Esophagus muscularis mucosa (tissue), 4 donors: ENCODE results near the gene CDHR5. TPM values are rescaled to one million over a fixed set of nuclear protein-coding genes. Genes with fewer than 3 reads are reported as not detected.

Source experiments
- DNase-seq: peaks from one replicate; pipeline ENCODE4 v3.0.0-alpha.2; 2017; ENCODE audit errors: extremely low spot score
- H3K27ac ChIP-seq, 4 donors: fragments of 200-600 bp; sonication (generic); replicated peaks in 1 of 4; 1 replicate in 3 of 4; 2 replicates in 1 of 4; pipeline ENCODE4 v1.5.1; 2016 to 2019; ENCODE audit warnings: mild to moderate bottlenecking in 1 of 4
- H3K27me3 ChIP-seq, 4 donors: fragments of 200-600 bp; sonication (generic); one replicate each; pipeline versions ENCODE4 v1.5.1 to v1.6.0; 2016 to 2019
- H3K36me3 ChIP-seq, 4 donors: fragments of 200-600 bp; sonication (generic); one replicate each; pipeline ENCODE4 v1.5.1; 2016 to 2019
- H3K4me1 ChIP-seq, 4 donors: fragments of 200-600 bp; sonication (generic); one replicate each; pipeline ENCODE4 v1.5.1; 2016 to 2019
- H3K4me3 ChIP-seq, 4 donors: fragments of 200-600 bp; sonication (generic); 1 replicate in 2 of 4; 2 replicates in 2 of 4; pipeline ENCODE4 v1.5.1; 2016 to 2019; ENCODE audit warnings: mild to moderate bottlenecking in 4 of 4, moderate library complexity in 1 of 4
- H3K9me3 ChIP-seq, 4 donors: fragments of 200-600 bp; sonication (generic); 1 replicate in 3 of 4; 2 replicates in 1 of 4; pipeline ENCODE4 v1.5.1; 2016 to 2019
- EP300 ChIP-seq: sonication (generic); formaldehyde crosslinking; IDR thresholded peaks from one replicate; pipeline ENCODE4 v1.6.1; 2017; ENCODE audit warnings: antibody characterized with exemption
- POLR2A ChIP-seq: fragments of 450-650 bp; IDR thresholded peaks from one replicate; pipeline ENCODE4 v1.6.1; 2017; ENCODE audit warnings: antibody characterized with exemption, moderate library complexity, mild to moderate bottlenecking, low read depth
- POLR2AphosphoS5 ChIP-seq, 2 donors: sonication (generic); formaldehyde crosslinking; IDR thresholded peaks; one replicate each; pipeline ENCODE4 v1.6.1; 2017; ENCODE audit warnings: antibody characterized with exemption in 2 of 2
- WGBS: methylation state at CpG from one replicate; pipeline ENCODE4 v1.1.5; 2018; 5-methylcytosine and 5-hydroxymethylcytosine counted together
- intact Hi-C: fragments of 100-400 bp; cut with DNase I; formaldehyde crosslinking; loops from one replicate; pipeline ENCODE4 v1.15.1; 2023
- total RNA-seq, 4 donors: library from RNA; depleted of rRNA; stranded (reverse); fragments of >200 nt; gene quantifications; one replicate each; pipeline versions ENCODE4 v1.1.0 to v1.2.1, GENCODE V29; 2016
- TF ChIP-seq, protein P1 (sequence below), 3 experiments: fragments of 200-600 bp in 2 of 3; fragments of 450-650 bp in 1 of 3; sonication (generic) in 2 of 3; IDR thresholded peaks; one replicate each; pipeline ENCODE4 v1.5.1; 2017 to 2019; ENCODE audit warnings: antibody characterized with exemption in 3 of 3, mild to moderate bottlenecking in 2 of 3, moderate library complexity in 1 of 3

CDHR5 gene
- total RNA-seq, 4 donors from 2014 or later = 1.3 TPM; not detected in 3

- intact Hi-C loops = no loop called here
- 44% methylated on average over 12 of the region's 68 CpGs for WGBS
- Histone ChIP-seq H3K4me1 (peaks cover 23 to 47% (median 39%) of the 10 kb centered on the region in 4 donors), H3K4me3 (peak overlapping the region; percentile 69 to 77 (median 70)), H3K9me3 (no peaks in the 10 kb centered on the region), H3K27me3 (no peaks in the 10 kb centered on the region), H3K36me3 (peaks cover 32 to 70% (median 57%) of the 10 kb centered on the region in 4 donors), H3K27ac (peak overlapping the region; percentile 87 to 96 (median 90))
- DNase-seq = no peak
- no peak for TF ChIP-seq EP300
- no peak for TF ChIP-seq POLR2A
- TF ChIP-seq, protein P1, sequence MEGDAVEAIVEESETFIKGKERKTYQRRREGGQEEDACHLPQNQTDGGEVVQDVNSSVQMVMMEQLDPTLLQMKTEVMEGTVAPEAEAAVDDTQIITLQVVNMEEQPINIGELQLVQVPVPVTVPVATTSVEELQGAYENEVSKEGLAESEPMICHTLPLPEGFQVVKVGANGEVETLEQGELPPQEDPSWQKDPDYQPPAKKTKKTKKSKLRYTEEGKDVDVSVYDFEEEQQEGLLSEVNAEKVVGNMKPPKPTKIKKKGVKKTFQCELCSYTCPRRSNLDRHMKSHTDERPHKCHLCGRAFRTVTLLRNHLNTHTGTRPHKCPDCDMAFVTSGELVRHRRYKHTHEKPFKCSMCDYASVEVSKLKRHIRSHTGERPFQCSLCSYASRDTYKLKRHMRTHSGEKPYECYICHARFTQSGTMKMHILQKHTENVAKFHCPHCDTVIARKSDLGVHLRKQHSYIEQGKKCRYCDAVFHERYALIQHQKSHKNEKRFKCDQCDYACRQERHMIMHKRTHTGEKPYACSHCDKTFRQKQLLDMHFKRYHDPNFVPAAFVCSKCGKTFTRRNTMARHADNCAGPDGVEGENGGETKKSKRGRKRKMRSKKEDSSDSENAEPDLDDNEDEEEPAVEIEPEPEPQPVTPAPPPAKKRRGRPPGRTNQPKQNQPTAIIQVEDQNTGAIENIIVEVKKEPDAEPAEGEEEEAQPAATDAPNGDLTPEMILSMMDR (IDR thresholded peaks at IDR 0.05) = no peak
- no peak for TF ChIP-seq POLR2AphosphoS5 (IDR thresholded peaks at IDR 0.05)
These were observed 9.9 kb downstream of the CDHR5 start for GRCh38 chr11:614623-615503.

GRCh38 chr11:614021-614622, 10.6 kb downstream of the CDHR5 start:
- Histone ChIP-seq H3K27ac (peak overlapping the region; percentile 87 to 96 (median 90)), H3K36me3 (peaks cover 40 to 72% (median 61%) of the 10 kb centered on the region in 4 donors), H3K4me3 (peak overlapping the region in 3 of 4 donors; percentile 69 to 77 (median 71)), H3K9me3 (no peaks in the 10 kb centered on the region), H3K4me1 (peaks cover 23 to 47% (median 39%) of the 10 kb centered on the region in 4 donors), H3K27me3 (no peaks in the 10 kb centered on the region)
- DNase-seq = no peak
- TF ChIP-seq EP300 (no peak), POLR2AphosphoS5 (IDR thresholded peaks at IDR 0.05) (no peak), POLR2A (no peak)
- TF ChIP-seq, protein P1 (IDR thresholded peaks at IDR 0.05) = no peak
- intact Hi-C loops = no loop called here
- 71% methylated on average over 7 of the region's 14 CpGs for WGBS

- intact Hi-C loops = no loop called here
- Histone ChIP-seq H3K27ac (peak overlapping the region; percentile 87 to 96 (median 90)), H3K27me3 (no peaks in the 10 kb centered on the region), H3K9me3 (no peaks in the 10 kb centered on the region), H3K4me3 (peak overlapping the region in 1 of 4 donors; percentile 69), H3K36me3 (peaks cover 46 to 74% (median 66%) of the 10 kb centered on the region in 4 donors), H3K4me1 (peaks cover 23 to 47% (median 40%) of the 10 kb centered on the region in 4 donors)
- 64% methylated on average over 22 of the region's 36 CpGs for WGBS
- TF ChIP-seq, protein P1 (IDR thresholded peaks at IDR 0.05) = no peak
- no peak for TF ChIP-seq POLR2A
- no peak for TF ChIP-seq POLR2AphosphoS5 (IDR thresholded peaks at IDR 0.05)
- TF ChIP-seq EP300 = no peak
- DNase-seq = no peak
These were observed 11.3 kb downstream of the CDHR5 start for GRCh38 chr11:613369-613968.

- Histone ChIP-seq H3K36me3 (peaks cover 51 to 74% (median 67%) of the 10 kb centered on the region in 4 donors), H3K27ac (peak overlapping the region; percentile 87 to 96 (median 90)), H3K4me3 (no peak overlapping the region), H3K9me3 (no peaks in the 10 kb centered on the region), H3K4me1 (peaks cover 23 to 48% (median 42%) of the 10 kb centered on the region in 4 donors), H3K27me3 (no peaks in the 10 kb centered on the region)
- DNase-seq = no peak
- TF ChIP-seq, protein P1 (IDR thresholded peaks at IDR 0.05) = no peak
- TF ChIP-seq POLR2A = no peak
- TF ChIP-seq EP300 = no peak
- TF ChIP-seq POLR2AphosphoS5 (IDR thresholded peaks at IDR 0.05) = no peak
- 97% methylated on average over 6 of the region's 10 CpGs for WGBS
- intact Hi-C loops = no loop called here
These were observed 11.8 kb downstream of the CDHR5 start for GRCh38 chr11:612961-613300.
